ENCODE measurements around the gene PILRB.

Gene PILRB

DNA sequence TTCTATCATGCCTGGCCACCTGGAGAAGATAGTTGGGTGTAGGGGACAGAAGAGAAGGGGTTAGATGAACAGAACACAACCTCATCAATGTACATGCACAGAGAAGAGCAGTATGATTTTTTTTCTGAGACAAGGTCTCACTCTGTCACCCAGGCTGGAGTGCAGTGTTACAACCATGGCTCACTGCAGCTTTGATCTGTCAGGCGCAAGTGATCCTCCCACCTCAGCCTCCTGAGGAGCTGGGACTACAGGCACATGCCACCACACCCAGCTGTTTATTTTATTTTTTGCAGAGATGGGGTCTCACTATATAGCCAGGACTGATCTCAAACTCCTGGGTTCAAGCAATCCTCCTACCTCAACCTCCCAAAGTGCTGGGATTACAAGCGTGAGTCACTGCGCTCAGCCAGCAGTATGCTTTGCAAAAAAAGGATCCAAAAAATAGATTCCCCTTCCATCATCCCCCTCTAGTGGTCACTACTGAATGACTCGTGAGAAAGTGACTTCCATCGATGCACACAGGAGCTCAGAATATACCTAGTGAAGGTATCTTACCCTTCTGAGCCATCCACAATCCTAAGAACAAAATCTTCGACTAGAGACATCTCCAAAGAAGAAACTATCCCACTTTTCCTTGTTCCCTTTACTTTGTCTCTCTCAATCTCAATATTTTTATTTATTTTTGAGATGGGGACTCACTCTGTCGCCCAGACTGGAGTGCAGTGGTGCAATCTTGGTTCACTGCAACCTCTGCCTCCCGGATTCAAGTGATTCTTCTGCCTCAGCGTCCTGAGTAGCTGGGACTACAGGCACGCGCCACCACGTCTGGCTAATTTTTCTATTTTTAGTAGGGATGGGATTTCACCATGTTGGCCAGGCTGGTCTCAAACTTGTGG, 49.6 kb downstream of the PILRB start:
- peak; percentile 94 for DNase-seq (ENCODE audit: low spot score)

DNA sequence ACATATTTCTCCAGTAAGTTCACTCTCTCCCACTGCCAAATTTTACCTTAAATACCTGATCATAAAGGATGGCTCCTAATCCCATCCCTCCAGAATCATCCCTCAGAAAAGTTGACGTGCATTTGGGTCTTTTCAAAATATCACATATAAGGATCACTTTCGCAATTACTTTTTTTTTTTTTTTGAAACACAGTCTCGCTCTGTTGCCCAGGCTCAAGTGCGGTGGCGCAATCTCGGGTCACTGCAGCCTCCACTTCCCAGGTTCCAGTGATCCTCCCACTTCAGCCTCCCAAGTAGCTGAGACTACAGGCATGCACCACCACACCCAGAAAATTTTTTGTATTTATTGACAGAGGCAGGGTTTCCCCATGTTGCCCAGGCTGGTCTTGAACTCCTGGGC, 53.2 kb downstream of the PILRB start:
- no peak for DNase-seq (ENCODE audit: low spot score)

DNA sequence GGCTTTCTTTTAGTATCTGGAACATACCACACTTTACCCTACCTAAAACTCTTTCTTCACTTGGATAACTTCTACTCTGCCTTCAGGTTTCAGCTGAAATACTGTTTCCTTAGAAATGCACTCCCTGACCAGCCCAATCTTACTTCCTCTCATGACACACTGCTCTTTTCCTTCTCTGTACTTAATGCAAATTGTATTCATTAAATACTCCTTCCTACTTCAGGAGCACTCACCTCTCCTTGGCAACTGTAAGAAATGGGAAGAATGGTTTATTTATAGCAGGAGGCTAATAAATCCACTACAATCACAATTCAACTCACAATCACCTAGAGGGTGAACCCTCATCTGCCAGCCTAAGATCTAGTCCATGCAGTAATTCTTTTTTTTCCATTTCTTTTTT, 55.4 kb downstream of the PILRB start:
- DNase-seq (ENCODE audit: low spot score), result no peak

DNA sequence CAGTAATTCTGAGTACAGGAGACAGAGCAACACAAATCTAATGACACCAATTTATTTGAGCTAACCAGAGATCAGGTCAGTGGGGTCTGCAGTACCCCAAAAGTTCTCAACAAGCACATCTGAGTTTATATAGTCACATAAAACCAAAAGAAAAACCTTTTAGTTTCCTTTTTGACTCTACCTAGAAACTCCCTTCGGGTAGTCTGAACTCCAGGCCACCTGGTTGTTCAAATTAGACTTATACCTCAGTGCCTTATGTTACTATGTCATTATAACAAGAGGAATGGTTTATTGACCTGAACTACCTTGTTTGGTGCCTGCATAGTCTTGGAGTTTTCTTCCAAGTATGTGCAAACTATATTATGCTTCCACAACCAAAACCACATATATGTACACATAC, 56.0 kb downstream of the PILRB start:
- no peak for DNase-seq (ENCODE audit: low spot score)

DNA sequence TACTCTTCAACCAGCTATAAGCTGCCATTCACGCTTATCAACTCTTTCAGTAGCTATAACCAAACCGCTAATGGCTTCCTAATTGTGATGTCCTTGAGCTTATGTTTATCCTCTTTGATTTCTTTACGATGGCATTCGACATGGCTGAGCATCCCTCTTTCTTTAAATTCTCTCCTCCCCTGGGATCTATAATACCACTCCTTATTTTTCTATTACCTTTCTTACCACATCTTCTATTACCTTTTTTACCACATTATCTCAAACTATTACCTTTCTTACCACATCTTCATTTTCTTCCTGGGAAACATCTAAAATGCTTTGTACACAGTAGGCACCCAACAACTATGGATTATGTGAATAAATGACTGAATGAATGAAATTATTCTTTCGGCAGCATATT, 57.5 kb downstream of the PILRB start:
- DNase-seq (ENCODE audit: low spot score), result no peak

Data from NAMALWA (cell line).